NCI-H2171 (cell line): ENCODE data around the gene S1PR4.

Source experiments
- DNase-seq: peaks from one replicate; lab custom pipeline; 2025; lab: John Stamatoyannopoulos, UW

Gene S1PR4

GRCh38 chr19:3224346-3225168 is 46.0 kb downstream of the S1PR4 start, which contains the start of gene CELF5:
TSS of gene CELF5 (plus strand) at chr19:3224661. CDS start at chr19:3224740, 79 bp downstream.
- DNase-seq: peak; percentile 66

GRCh38 chr19:3225169-3225485 is 46.6 kb downstream of the S1PR4 start:
- DNase-seq: no peak

DNA sequence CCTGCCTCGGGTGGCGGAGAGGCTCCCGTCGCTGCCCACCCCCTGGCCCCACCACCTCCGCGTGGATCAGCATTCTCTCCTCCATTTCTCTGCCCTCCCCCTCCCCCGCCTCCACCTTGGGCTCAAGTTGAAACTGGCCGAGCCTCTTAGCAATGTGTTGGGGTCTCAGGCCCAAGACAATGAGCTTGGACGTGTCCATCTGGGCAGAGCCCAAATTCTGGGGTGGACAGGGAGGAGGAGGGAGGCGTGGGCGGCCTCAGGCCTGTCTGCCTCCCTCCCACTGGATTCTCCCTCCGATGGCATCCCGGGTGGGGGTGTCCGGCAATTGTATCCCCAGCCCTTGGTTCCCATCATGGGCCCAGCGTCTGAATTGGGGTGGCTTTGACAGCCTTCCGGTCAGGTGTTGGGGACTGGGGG is 47.1 kb downstream of the S1PR4 start:
- DNase-seq: no peak

DNA sequence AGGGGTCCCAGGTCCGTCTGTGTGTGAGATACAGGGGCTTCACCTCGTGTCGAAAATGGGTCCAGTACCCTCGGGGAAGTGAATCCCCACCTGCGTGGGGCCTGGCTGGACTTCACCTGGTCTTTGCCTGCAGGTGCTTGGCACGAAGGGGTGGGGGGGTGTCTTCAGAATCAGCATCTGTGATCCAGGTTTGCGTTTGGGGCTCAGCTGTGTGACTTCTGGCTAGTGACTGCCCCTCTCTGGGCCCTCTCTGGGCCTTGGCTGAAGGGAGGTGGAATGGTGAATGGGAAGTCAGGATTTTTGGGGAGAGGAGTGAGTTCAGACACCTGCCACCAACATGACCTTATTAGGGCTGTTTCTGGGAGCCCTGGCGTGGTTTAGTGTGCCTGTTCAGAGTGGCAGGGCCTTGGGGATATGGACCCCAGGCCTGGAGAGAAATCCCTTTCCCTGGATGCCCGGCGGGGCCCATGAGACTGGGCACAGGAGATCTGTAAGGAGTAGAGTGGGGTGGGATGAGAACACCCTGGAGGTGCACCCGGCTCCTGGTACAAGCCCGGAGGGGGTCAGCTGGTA is 48.6 kb downstream of the S1PR4 start:
- DNase-seq: no peak

- no peak for DNase-seq
Observed at GRCh38 chr19:3229346-3229743, 50.8 kb downstream of the S1PR4 start.
